Heart left ventricle (tissue), 13 donors: Measurements from ENCODE around the gene FLNA.

ENCODE experiments used
- POLR2A ChIP-seq, 2 donors: fragments of 450-650 bp; IDR thresholded peaks; one replicate each; pipeline ENCODE4 v1.6.1; 2017; ENCODE audit warnings: antibody characterized with exemption in 2 of 2, mild to moderate bottlenecking in 2 of 2, moderate library complexity in 2 of 2
- TF ChIP-seq, protein P1 (sequence below), 12 donors: fragments of 200-600 bp; sonication (generic) in 4 of 12; IDR thresholded peaks; one replicate each; pipeline versions ENCODE4 v1.5.0 to v1.8.0; 2018 to 2022; ENCODE audit warnings: antibody characterized with exemption in 12 of 12, mild to moderate bottlenecking in 5 of 12
- donor health status: ischemic (EF 13 %, LVEDD 7.1; RV severe dilation, severe dysfunction).
- donor health status: DM: no; HTN: yes; CAD: no.
- donor health status: DM: no; HTN: no; CAD: no.
- donor health status: ischemic (EF 25% LVEDD 6.9; RV normal size, moderate dysfunction).
- donor health status: ischemic (EF 25% LVEDD 5.7; RV mildly dilated, moderate dysfunction).
- donor health status: ischemic (EF 35%, LVEDD 5.7; RV mildly dilated, moderate dysfunction).
- donor health status: nonischemic (EF 11% LVEDD 7.7; RV severe dilation, severe dysfunction).
- donor health status: DM: yes; HTN: yes; CAD: no.
- donor health status: PGD.
- donor health status: ischemic (EF 29% LVEDD 5.4; RV normal size, mild dysfunction).
- donor health status: nonischemic (EF 23%, LVEDD 6.1; RV moderate dilation, normal function).

DNA sequence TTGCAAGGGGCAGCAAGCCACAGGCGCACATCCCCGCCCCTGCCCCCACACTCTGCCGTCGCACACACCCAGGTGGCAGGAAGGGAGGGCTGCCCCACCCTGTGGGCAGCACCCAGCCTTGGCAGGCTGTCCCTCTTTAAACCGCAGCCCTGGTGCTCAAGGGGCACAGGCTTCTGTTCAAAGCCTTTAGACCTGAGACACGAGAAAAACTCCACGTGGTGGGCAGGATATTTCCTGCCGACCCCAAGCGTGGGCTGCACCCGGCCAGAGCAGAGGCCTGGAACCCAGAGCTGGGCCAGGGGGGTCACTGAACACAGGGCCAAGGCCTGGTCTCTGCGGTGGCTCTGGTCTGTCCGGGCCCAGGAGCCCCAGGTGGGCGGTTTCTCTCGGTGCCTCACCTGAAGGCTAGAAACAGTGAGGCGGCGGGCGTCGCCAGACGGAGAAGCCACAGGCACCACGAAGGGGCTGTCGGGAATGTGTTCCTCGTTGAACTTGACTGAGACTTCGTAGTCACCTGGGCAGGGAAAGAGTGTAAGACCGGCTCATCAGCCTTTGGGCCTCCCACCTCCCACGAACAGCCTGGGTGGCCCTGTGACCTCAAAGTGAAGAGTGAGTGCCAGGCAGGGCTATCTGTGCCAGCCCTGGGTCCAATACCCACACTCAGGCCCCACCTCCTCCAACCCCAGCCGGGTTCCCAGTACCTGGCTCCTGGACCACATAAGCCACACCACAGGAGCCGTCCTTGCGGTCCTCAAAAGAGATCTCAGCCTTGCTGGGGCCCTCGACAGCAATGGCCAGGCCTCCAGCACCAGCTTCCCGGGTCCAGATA is 23.0 kb downstream of the FLNA start:
- no peak for TF ChIP-seq POLR2A (IDR thresholded peaks at IDR 0.05)
- TF ChIP-seq, protein P1, sequence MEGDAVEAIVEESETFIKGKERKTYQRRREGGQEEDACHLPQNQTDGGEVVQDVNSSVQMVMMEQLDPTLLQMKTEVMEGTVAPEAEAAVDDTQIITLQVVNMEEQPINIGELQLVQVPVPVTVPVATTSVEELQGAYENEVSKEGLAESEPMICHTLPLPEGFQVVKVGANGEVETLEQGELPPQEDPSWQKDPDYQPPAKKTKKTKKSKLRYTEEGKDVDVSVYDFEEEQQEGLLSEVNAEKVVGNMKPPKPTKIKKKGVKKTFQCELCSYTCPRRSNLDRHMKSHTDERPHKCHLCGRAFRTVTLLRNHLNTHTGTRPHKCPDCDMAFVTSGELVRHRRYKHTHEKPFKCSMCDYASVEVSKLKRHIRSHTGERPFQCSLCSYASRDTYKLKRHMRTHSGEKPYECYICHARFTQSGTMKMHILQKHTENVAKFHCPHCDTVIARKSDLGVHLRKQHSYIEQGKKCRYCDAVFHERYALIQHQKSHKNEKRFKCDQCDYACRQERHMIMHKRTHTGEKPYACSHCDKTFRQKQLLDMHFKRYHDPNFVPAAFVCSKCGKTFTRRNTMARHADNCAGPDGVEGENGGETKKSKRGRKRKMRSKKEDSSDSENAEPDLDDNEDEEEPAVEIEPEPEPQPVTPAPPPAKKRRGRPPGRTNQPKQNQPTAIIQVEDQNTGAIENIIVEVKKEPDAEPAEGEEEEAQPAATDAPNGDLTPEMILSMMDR (IDR thresholded peaks at IDR 0.05) = no peak
